HS-27A (cell line): ENCODE data around the gene IMPACT.

Experiments used
- DNase-seq: peaks from one replicate; pipeline ENCODE4 v3.0.0-alpha.2; 2012; ENCODE audit warnings: low read depth, missing footprints

IMPACT gene

DNA sequence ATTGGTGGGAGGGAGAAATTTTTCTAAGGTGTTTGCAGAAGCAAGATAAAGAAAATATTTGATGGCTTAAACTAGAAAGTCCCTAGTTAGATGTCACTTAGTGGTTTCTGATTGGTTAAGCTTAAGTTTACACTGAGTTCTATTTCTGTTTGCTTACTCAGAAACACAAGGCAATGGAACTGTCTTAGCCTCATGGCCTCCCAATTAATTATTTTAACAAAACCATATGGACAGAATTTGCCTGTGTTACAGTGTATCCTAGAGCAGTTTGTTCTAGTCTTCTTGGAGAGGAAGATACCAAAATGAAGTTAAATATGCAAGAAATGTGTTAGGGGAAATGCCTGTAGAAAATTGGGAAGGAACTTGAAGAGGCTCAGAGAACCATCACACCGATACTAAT lies 4.6 kb upstream of the IMPACT start:
- DNase-seq: no peak

DNA sequence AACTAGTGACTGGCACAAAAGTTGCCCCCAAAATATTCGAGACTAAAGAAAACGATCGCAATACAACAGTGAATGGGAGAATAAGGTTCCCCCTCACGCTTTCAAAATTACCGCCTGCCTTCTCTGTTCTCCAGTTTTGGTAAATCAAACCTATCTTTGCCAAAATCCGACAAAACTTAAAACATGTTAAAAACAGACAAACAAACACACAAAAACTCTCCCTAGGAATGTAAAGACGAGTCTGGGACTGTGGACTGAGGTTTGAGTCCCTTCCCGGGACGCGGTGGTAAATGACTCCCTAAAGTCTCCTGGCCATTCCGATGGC lies 435 bp upstream of the IMPACT start:
- no peak for DNase-seq

DNA sequence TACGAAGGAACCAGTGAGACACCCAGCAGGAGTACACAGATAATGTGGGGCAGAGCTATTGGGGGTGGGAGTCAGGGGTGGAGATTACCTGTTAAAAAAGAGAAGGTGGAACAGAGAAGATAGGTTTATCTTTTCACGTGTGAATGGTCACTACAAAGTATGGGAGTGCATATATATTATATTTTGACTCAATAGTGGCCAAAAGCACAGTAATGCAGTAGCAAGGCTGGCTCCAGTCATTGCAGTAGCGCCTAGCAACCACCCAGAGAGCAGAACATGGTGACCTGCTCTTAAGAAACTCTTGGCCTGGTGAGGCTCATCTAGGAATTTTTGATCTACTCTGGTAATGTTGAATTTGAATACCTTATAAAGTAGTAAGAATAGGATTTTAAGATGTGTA lies 1.0 kb downstream of the IMPACT start:
- DNase-seq: no peak

DNA sequence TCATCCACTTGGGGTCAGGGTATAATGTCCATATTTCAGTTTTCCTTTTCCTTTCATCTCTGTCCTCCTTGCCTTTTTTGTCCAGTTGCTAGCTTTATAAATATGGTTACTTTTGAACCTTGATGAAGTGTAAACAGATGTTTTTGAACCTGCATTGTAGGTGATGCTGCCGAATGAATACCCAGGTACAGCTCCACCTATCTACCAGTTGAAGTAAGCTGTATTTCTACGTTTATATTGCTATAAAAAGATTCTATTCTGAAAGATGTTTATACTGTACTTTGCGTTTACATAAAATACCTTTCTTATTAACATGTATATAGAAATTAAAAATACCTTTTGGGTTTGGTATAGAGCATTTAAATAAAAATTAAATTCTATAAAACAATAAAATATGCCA lies 2.2 kb downstream of the IMPACT start:
- no peak for DNase-seq

DNA sequence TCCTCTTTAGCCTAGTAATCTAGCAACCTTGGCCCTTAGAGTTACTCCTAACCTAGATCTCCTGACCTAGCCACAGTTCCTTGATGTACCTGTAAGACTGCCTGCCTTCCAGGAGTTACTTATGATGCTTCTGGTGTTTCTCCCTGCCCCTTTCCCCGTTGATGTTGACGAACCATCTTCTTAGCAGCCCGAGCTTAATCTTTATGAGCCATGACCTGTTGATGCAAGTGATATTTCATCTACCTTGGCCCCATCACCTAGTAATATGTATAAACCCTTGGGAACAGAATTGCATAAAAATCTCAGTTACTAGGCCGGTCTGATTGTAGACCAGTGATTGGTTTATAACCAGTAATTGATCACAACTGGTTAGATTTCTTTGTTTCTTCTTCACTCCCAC lies 2.7 kb downstream of the IMPACT start:
- DNase-seq: no peak

DNA sequence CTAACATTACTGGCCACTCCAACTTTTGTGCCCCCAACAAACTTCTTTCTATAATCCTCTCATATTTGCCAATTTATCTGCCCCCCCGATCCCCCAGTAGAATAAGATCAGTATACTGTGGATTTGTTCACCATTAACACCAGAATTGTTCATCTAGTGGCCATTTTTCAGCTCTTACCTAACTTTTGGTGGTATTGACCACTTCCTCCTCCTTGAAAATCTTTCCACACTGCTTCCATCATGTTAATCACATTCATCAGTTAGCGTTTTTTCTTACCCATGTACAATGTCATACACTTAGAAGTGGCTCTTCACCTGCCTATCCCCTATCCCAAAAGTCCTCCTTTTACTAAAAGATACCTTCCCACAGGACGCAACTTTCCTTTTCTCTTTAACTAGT lies 6.1 kb downstream of the IMPACT start:
- DNase-seq: no peak

DNA sequence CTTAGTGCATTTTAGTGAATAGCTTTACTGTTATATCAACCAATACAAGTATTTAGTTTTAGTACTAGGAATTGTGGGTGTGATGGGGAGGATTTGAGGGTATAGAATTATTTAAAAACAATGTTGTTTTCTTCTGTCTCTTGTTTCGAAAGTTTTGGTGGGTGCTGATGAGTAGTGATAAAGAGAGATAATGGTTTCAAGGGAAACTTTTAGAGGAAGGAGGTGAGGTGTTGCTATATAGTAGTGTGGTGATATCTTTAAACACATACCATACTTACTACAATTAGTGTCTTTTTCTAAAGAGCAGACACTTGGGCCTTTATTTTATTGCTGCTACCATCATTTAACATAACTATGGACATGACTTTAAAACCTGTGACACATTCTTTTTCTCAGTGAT lies 10.5 kb downstream of the IMPACT start:
- DNase-seq: no peak

DNA sequence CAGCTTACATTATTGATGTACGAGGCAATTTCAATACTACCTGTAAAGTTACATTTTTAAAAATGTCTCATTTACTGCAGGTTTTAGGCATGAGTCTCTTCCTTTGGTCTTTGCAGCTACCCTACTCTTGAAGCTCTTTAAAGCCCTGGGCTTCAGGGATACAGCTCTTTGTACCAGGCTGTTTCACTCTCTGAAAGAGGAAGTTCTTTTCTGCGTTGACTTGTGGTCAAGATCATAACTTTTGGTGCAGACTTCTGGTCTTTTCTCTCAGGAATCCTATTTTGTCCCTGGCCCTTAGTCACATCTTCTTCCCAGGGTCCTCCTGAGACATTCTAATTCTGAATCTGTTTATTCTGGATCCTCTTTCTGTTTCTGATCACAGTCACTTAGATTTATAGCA lies 17.4 kb downstream of the IMPACT start:
- DNase-seq: no peak

DNA sequence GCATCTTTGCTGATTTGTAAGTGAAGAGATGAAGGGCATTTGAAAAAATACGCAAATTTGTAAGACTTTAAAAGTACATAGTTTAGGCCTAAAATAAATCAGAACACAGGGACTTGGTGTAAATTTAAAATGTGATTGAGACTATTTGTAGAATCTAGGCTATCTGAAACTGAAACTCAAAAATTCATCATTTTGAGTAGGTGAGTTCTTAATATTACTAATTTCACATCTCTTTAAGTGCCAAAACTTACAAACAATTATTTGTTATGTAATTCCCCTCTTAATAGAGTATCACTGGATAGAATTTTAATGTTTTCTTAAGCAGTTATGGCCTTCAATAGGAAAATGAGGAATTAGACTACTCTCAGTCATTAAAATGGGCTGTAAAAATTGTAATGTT lies 20.0 kb downstream of the IMPACT start:
- DNase-seq: no peak

DNA sequence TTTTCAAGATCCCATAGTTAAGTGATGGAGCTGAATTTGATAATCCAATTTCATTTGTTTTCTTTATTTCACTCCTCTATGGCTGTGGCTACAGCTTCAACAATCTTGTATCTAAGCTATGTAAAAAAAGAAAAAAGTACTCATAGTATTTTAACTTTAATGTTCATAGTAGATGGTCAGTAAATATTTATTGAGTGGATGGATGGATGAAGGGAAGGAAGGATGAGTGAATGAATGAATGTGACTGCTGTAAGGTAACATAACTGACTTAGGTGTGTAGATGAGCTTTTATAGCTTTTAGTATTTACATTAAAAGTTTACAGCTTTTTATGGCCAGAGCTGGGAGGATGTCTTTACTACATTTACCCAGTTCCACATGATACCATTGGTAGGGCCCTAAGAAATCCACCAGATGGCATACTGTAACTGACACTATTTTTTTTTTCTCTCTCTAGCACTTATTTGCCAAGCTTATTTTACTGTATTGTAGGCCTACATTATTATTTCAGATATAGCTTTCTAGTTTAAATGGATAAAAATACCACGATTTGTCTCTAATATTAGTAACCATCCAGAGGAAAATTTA lies 20.6 kb downstream of the IMPACT start:
- no peak for DNase-seq

DNA sequence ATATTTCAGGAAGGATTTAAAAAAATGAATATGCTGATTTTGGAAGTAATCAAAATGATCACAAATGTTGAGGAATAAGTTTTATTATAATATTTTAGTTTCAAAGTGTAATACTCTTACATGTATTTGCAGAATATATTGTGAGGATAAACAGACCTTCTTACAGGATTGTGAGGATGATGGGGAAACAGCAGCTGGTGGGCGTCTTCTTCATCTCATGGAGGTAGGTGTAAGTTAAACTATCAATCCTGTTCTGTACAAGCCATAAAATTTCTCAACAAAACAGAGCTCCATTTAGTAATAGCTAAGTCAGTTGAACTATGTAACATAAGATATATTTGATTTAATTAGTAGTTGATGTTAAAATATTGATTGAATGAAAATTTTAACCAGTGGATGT lies 21.5 kb downstream of the IMPACT start:
- no peak for DNase-seq

DNA sequence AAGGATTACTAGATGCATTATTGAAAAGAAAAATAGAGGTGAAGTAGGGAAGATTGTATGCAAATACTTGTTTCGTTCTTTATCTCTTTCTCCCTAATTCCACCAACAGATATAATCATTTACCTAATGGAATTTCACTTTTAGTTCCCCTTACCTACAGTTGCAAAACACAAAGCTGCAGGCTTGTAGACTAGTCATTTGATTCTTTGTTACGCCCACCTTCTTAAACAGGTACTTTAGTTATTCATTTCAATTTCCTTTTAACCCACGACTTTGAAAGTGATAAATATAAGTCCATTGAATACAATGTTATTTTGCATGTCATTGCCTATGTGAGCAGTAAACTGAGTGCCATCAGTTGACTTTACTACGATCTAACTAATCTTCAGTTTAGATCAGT lies 30.1 kb downstream of the IMPACT start:
- DNase-seq: no peak

DNA sequence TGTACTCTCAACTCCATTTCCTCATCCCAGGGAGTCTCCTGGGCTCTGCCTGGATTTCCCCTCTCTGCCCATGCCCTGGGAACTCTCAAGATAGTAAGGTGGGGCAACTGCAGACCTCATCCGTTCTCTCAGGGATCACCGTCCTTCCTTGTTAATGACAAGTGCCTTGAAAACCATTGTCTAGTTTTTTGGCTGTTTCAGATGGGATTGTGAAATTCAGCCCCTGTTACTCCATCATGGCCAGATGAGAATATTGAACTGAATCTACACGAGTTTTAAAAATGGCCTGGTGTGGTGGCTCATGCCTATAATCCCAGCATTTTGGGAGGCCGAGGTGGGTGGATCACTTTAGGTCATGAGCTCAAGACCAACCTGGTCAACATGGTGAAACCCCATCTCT lies 33.3 kb downstream of the IMPACT start:
- DNase-seq: no peak

DNA sequence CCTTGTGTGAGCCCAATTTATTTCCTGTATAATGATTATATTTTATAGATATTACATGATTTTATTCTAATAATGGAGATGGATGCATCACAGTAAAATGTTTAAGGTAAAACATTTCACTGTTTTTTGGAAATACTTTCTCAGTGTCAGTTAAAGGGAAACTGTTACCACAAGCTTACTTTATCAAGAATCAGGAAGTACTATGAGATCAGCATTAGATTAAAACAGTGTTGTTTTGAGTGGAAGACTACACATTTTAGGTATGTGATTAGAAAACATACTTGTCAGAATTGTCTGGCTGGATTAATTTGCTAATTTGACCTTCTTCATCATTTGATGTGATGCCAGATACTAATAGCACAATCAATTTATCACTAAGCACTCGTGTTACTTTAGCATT lies 33.9 kb downstream of the IMPACT start, which contains the start of gene HRH4:
TSS of gene HRH4 (plus strand) at position 250 of the 400 bp plus-strand sequence. CDS start at position 342, 92 bp downstream.
- DNase-seq: no peak

DNA sequence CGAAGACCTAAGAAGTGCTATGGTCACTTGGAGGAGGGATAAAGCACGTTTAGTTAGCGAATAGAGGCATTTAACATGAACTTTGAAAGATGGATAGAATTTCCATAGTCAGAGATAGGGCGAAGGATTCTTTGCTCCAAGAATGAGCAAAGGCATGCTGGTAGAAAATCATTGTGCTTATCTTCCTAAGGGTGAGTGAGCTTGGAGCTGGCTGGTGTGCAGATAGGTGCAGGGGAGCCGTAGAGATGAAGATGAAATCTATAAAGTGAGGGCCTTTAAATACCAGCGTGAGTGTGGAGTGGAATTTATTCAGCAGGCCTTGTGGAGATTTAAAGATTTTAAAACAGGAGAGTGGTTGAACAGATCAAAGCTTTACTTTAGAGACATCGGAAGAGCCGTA lies 35.5 kb downstream of the IMPACT start:
- no peak for DNase-seq

DNA sequence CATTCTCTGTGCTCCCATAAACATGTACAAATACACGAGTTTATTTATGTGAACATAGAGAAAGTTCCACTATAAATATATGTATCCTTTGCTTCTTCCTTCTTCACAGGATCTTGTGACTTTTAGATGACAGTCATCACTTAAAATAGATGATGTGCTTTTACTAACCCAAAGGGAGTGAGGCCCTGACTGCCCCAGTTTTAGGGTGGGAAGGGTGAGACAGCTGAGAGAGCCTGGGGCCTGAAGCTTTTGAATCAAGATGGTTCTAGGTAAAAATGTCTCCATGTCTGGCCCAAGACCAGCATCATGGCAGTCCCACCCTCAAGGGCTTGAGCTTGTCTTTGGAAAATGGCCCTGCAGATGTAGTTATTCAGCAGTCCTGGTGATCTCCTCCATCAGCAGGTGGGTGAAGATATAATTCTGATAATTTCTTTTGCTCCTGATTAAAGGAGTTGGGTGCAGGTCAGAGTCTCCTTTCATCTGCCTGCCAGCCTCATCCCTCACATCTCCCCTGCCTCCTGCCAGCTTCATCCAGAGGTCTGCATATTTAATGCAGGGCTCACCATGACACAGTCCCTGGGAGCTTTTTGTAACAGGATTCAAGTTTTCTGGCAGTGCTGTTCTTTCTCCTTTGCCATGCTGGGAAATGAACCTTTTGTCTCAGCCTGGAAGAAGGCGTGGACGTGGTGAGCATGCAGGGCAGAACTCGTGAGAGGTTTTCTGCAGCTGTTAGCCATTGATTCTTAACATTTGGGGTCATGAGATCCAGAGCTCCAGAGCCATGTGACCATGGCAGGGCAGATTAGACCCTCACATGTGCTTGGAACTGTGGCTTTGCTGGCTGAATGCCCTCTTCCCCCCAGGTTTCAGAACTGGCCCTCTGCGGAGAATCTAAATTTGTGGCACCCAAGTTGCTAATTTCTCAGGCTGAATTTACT lies 36.6 kb downstream of the IMPACT start:
- no peak for DNase-seq

DNA sequence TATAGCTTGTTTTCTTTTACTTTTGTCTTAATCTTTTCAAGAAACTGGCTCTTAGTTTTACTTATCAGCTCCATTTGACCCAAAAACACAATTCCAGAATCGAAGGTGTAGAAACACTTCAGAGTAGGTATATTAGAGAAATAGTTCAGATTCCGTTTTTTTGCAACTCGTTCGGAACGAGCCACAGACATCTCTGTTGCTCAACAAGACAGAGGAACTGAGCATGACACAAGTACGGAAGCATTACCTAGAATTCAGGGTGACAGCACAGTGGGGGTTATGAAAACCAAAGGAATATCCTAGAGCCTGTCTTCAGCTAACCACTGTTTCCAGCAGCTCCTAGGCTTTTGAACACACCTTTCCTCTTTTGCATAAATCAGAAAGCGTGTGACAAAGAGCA lies 39.0 kb downstream of the IMPACT start:
- no peak for DNase-seq

DNA sequence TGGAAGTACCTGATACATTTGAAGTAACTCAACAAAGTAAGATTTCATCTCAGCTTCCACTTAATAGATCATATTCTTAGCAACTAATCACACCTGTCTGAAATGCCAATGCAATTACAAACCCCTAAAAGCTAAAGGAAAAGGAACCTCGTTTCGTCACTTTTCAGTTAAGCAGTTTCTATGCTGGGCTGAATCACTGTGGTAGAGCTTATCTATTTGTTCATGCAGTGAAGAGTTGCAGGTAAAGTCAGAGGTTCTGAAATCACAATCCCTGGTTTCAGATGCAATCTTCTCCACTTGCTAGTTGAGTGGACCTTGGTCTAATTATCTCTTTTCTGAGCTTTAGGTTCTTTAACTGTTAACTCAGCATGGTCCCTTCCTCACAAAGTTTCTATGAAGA lies 40.3 kb downstream of the IMPACT start:
- no peak for DNase-seq

DNA sequence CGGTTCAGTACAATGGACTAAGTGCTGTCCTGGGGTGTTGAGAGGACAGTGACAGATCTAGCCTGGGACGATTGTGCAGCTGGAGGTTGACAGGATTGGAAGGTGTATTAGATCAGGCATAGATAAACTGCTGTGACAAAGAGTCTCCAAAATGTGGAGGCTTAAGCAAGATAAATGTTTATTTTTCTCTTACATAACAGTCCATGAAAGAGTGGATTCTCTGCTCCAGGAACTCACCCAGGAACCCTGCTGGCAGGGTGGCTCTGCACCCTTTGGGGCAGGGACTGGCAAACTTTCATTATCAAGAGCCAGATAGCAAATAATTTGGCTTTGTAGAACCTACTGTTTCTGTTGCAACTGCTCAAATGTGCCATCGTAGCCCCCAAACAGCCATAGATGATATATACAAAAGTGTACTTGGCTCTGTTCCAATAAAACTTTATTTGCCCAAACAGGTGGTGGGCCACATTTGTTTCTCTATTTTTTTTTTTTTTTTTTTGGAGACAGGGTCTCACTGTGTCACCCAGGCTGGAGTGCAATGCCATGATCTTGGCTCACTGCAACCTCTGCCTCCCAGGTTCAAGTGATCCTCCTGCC lies 43.6 kb downstream of the IMPACT start:
- no peak for DNase-seq

DNA sequence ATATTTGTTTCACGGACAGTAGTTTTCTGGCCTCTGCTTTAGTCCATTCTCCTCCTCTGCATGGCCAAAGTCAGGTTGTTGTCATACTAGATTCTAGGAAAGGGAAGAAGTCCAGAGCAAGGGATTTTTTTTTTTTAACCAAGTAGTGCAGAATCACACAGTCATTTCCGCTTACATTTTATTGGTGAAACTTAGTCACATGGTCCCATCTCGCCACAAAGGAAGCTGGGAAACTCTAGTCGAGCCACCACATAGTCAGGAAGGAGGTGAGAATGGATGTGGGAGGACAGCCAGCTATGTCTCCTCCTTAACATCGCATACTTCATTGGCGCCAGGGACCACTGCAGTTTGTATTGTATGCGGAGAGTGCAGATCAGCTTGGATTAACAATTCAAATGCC lies 44.3 kb downstream of the IMPACT start:
- no peak for DNase-seq

DNA sequence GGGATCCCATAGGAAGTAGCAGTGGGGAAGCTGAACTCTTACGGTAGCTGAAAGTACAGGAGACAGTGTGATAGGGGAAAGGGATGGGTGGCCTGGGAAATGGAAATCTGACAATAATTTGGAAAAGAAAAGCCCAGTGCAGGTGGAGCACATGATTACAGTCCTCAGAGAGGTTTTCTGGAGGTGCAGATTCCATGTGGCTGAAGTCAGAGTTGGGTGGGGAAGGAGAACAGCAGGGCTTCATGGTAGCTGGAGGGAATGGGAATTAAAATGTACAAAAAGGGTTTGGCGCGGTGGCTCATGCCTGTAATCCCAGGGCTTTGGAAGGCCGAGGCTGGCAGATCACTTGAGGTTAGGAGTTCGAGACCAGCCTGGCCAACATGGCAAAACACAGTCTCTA lies 46.1 kb downstream of the IMPACT start:
- DNase-seq: no peak

DNA sequence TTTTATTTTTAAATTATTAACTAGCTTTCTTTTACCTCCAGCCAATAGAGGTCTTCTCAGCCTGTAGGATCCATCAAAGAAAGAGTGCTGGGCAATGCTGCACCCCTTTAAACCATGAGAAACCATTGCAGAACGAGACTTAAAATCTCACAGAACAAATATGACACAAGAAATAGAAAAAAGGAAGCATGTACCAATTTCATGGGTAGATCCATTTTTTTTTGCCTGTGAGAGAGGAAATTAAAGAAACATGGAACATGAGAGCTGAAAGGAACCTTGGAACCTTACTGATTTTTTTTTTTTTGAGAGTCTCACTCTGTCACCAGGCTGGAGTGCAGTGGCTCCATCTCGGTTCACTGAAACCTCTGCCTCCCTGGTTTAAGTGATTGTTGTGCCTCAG lies 47.9 kb downstream of the IMPACT start:
- no peak for DNase-seq

DNA sequence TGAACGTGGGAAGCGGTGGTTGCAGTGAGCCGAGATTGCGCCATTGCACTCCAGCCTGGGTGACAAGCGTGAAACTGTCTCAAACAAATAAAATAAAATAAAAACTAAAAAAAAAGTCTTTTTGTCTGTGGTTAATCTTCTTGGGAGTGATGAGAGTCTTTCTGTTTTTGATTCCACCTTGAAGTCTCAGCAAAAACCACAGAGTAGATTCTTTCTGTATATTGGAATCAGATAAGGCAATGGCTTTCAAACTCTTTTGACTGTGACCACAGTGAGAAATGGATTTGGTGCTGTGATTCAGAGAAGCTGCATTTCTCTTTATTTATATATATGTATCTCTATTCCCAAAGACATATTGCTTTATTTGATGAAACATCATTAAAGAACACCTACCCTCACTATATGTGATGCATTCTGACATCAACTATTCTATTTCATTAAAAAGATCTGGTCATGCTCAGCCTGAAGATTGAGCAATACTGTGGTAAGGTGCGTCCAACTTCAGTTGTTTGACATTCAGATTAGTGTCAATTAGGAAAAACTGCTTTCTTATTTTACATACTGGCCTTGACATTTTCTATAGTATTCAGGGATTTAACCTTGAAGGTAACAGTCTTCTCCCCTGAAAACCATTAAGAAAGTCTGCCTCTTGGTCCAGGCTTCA lies 49.6 kb downstream of the IMPACT start:
- no peak for DNase-seq
